NCI-H1092 (cell line): Measurements from ENCODE around the gene CADM2.
A peak's percentile ranks its signal among the peaks of the same experiment; 100 is the strongest.
"Not testable (repeated sequence)": the region's sequence is repeated elsewhere in the genome, so short reads cannot be mapped to it uniquely, and the experiment has no call there.

ENCODE experiments used
- DNase-seq: peaks from one replicate; lab custom pipeline; 2025; lab: John Stamatoyannopoulos, UW

The CADM2 gene

GRCh38 chr3:85481411-85482212, 522.8 kb downstream of the CADM2 start:
- DNase-seq, result no peak

- DNase-seq, result no peak
Observed at GRCh38 chr3:85482213-85482490, 523.4 kb downstream of the CADM2 start.

- no peak for DNase-seq
Observed at GRCh38 chr3:85483986-85484385, 525.2 kb downstream of the CADM2 start.

GRCh38 chr3:85487375-85487774, 528.6 kb downstream of the CADM2 start:
- no peak for DNase-seq

GRCh38 chr3:85495602-85496001, 536.8 kb downstream of the CADM2 start:
- no peak for DNase-seq

- no peak for DNase-seq
Observed at GRCh38 chr3:85498177-85498576, 539.4 kb downstream of the CADM2 start.

- DNase-seq, result no peak
Observed at GRCh38 chr3:85502148-85502875, 543.5 kb downstream of the CADM2 start.

- peak; percentile 21 for DNase-seq
Observed at GRCh38 chr3:85504129-85504784, 545.5 kb downstream of the CADM2 start.

- DNase-seq, result peak; percentile 2
Observed at GRCh38 chr3:85504785-85505511, 546.2 kb downstream of the CADM2 start.

GRCh38 chr3:85507052-85507451, 548.3 kb downstream of the CADM2 start:
- DNase-seq, result not testable (repeated sequence)

GRCh38 chr3:85508659-85509058, 549.9 kb downstream of the CADM2 start:
- no peak for DNase-seq

GRCh38 chr3:85516146-85516545, 557.4 kb downstream of the CADM2 start:
- DNase-seq, result no peak

GRCh38 chr3:85524104-85524503, 565.3 kb downstream of the CADM2 start:
- DNase-seq, result no peak

GRCh38 chr3:85525264-85525663, 566.5 kb downstream of the CADM2 start:
- no peak for DNase-seq

- no peak for DNase-seq
Observed at GRCh38 chr3:85533586-85533985, 574.8 kb downstream of the CADM2 start.

- no peak for DNase-seq
Observed at GRCh38 chr3:85535517-85535916, 576.7 kb downstream of the CADM2 start.

GRCh38 chr3:85539232-85539631, 580.4 kb downstream of the CADM2 start:
- no peak for DNase-seq

- no peak for DNase-seq
Observed at GRCh38 chr3:85554153-85554552, 595.4 kb downstream of the CADM2 start.

GRCh38 chr3:85560088-85560785, 601.4 kb downstream of the CADM2 start:
- no peak for DNase-seq

- no peak for DNase-seq
Observed at GRCh38 chr3:85567071-85567676, 608.4 kb downstream of the CADM2 start.

- DNase-seq, result no peak
Observed at GRCh38 chr3:85570819-85571218, 612.0 kb downstream of the CADM2 start.
